Endothelial cell of umbilical vein (primary cell): ENCODE results near the gene VAV2. TPM values are rescaled to one million over a fixed set of nuclear protein-coding genes. Genes with fewer than 3 reads are reported as not detected.
A peak's percentile ranks its signal among the peaks of the same experiment; 100 is the strongest.

Source experiments
- BruUV-seq: library from RNA; stranded (reverse); fragments of 400-500 nt; replicated peaks from 2 replicates; lab custom pipeline; 2021; lab: Mats Ljungman, UMichigan
- CTCF ChIA-PET: fragments of 300-600, 350-600 bp; sonication (Branson Sonifier 250); formaldehyde crosslinking; loops from one replicate; lab custom pipeline; 2021; ENCODE audit warnings: antibody characterized with exemption, inconsistent platforms; lab: Charles Lee
- POLR2A ChIA-PET: fragments of 300-600, 350-600 bp; sonication (Branson Sonifier 250); formaldehyde crosslinking; loops from one replicate; lab custom pipeline; 2021; ENCODE audit warnings: antibody characterized with exemption, inconsistent platforms; lab: Charles Lee
- DNase-seq: peaks from one replicate; pipeline ENCODE4 v3.0.0-alpha.2; 2011; ENCODE audit warnings: low read depth, low spot score
- FAIRE-seq: peaks from 2 replicates; lab custom pipeline; 2011; peaks lifted over from hg19 to GRCh38; lab: Jason Lieb, UNC
- H2AFZ ChIP-seq: 2 replicates; pipeline ENCODE4 v1.6.0; 2012; ENCODE audit warnings: low read depth, low read length, control low read depth, inconsistent platforms
- H3K27ac ChIP-seq: 2 replicates; pipeline ENCODE4 v1.5.1; 2011; ENCODE audit warnings: low read depth, mild to moderate bottlenecking, control low read depth, low read length, moderate library complexity; ENCODE audit not compliant: insufficient read depth
- H3K27me3 ChIP-seq, 2 experiments: 2 replicates each; pipeline versions ENCODE4 v1.6.0 to v1.6.1; 2011; ENCODE audit warnings: low read length in 2 of 2, mixed read lengths in 1 of 2; ENCODE audit not compliant: control insufficient read depth in 2 of 2, insufficient read depth in 2 of 2
- H3K36me3 ChIP-seq, 2 experiments: 2 replicates in 1 of 2; 3 replicates in 1 of 2; pipeline ENCODE4 v1.5.1; 2011; ENCODE audit warnings: low read length in 2 of 2, mild to moderate bottlenecking in 1 of 2, moderate library complexity in 1 of 2; ENCODE audit not compliant: control insufficient read depth in 2 of 2, insufficient read depth in 2 of 2; ENCODE audit errors: extremely low read depth in 1 of 2
- H3K4me1 ChIP-seq: 3 replicates; pipeline ENCODE4 v1.5.1; 2011; ENCODE audit warnings: mild to moderate bottlenecking, low read length; ENCODE audit not compliant: control insufficient read depth, insufficient read depth; ENCODE audit errors: extremely low read depth
- H3K4me2 ChIP-seq: 2 replicates; pipeline ENCODE4 v1.6.1; 2011; ENCODE audit warnings: low read length, control low read depth, mixed read lengths; ENCODE audit not compliant: insufficient read depth
- H3K4me3 ChIP-seq, 3 experiments: fragments of 200-600 bp in 1 of 3; sonication (generic), shearing (Covaris generic) in 1 of 3; replicated peaks in 1 of 3; 2 replicates each; pipeline ENCODE4 v1.5.1; 2011 to 2016; ENCODE audit warnings: control low read depth in 3 of 3, low read length in 3 of 3, mild to moderate bottlenecking in 2 of 3, inconsistent platforms in 1 of 3, low read depth in 1 of 3, moderate library complexity in 1 of 3; ENCODE audit not compliant: insufficient read depth in 1 of 3
- H3K79me2 ChIP-seq: 2 replicates; pipeline ENCODE4 v1.6.0; 2012; ENCODE audit warnings: low read length, inconsistent platforms; ENCODE audit not compliant: control insufficient read depth, insufficient read depth
- H3K9ac ChIP-seq: replicated peaks from 2 replicates; pipeline ENCODE3; 2011; ENCODE audit warnings: low read length, control low read depth; ENCODE audit not compliant: insufficient read depth; ENCODE audit errors: extremely low read depth
- H3K9me1 ChIP-seq: replicated peaks from 3 replicates; pipeline ENCODE4 v1.6.0; 2011; ENCODE audit warnings: mild to moderate bottlenecking, low read length; ENCODE audit not compliant: control insufficient read depth, insufficient read depth; ENCODE audit errors: extremely low read depth
- H3K9me3 ChIP-seq: replicated peaks from 2 replicates; pipeline ENCODE4 v1.5.1; 2012; ENCODE audit warnings: low read length, inconsistent platforms; ENCODE audit not compliant: control insufficient read depth, insufficient read depth
- H4K20me1 ChIP-seq: replicated peaks from 2 replicates; pipeline ENCODE3; 2011; ENCODE audit warnings: mild to moderate bottlenecking, low read length; ENCODE audit not compliant: control insufficient read depth, insufficient read depth; ENCODE audit errors: extremely low read depth
- CTCF ChIP-seq, 2 donors: IDR thresholded peaks; 1 replicate in 1 of 2; 2 replicates in 1 of 2; pipeline ENCODE4 v1.5.1; 2011; ENCODE audit warnings: low read length in 2 of 2, mild to moderate bottlenecking in 2 of 2, moderate library complexity in 2 of 2, control low read depth in 1 of 2, inconsistent platforms in 1 of 2, low read depth in 1 of 2; ENCODE audit not compliant: insufficient read depth in 1 of 2; ENCODE audit errors: extremely low read depth in 1 of 2
- FOS ChIP-seq: IDR thresholded peaks from 2 replicates; pipeline ENCODE4 v1.6.1; 2011; ENCODE audit warnings: mild to moderate bottlenecking, low read length, moderate library complexity, borderline replicate concordance; ENCODE audit not compliant: insufficient read depth
- GATA2 ChIP-seq: IDR thresholded peaks from 2 replicates; pipeline ENCODE4 v1.7.0; 2011; ENCODE audit warnings: low read depth, mild to moderate bottlenecking, moderate library complexity, mixed read lengths, low read length; ENCODE audit not compliant: insufficient read length, insufficient read depth
- JUN ChIP-seq: IDR thresholded peaks from 2 replicates; pipeline ENCODE4 v1.6.1; 2011; ENCODE audit warnings: borderline replicate concordance, low read depth; ENCODE audit not compliant: insufficient read length, insufficient read depth
- MYC ChIP-seq: IDR thresholded peaks from one replicate; pipeline ENCODE4 v1.6.1; 2011; ENCODE audit warnings: mild to moderate bottlenecking, low read depth, low read length
- POLR2A ChIP-seq: IDR thresholded peaks from 2 replicates; pipeline ENCODE4 v1.6.1; 2012; ENCODE audit warnings: low read depth, mild to moderate bottlenecking, control low read depth, low read length
- POLR2AphosphoS5 ChIP-seq: IDR thresholded peaks from 2 replicates; pipeline ENCODE4 v1.6.1; 2012; ENCODE audit warnings: low read depth, mild to moderate bottlenecking, control low read depth, low read length, moderate library complexity; ENCODE audit not compliant: insufficient read depth
- dilution Hi-C: fragments of 300-500 bp; cut with MboI; formaldehyde crosslinking; loops from one replicate; pipeline ENCODE4 v1.15.0; 2019; ENCODE audit warnings: low sequenced_read_pairs; ENCODE audit not compliant: extremely low pct_ligation_motif_present
- intact Hi-C: fragments of 100-400 bp; cut with micrococcal nuclease; formaldehyde crosslinking; loops from one replicate; pipeline ENCODE4 v1.10.0; 2022
- polyA plus RNA-seq, 4 experiments: library from polyadenylated mRNA; depleted of rRNA in 3 of 4; stranded (reverse) in 3 of 4; unstranded in 1 of 4; fragments of >200 nt; gene quantifications; 2 replicates each; pipeline versions ENCODE4 v1.2.1 to v1.2.3, GENCODE V29; 2011 to 2012; ENCODE audit warnings: missing spikeins in 1 of 4
- total RNA-seq: library from RNA; stranded (reverse); gene quantifications from 2 replicates; pipeline ENCODE4 v1.2.3, GENCODE V29; 2021
- TF ChIP-seq, protein P1 (sequence below): IDR thresholded peaks from 2 replicates; pipeline ENCODE4 v1.6.1; 2011; ENCODE audit not compliant: insufficient read depth, insufficient read length

VAV2 gene
- total and polyA plus RNA-seq, 2 donors (not counting 3 experiments of a cell fraction or from before 2014, with no cell fraction given): 10.6 to 30.6 TPM

DNA sequence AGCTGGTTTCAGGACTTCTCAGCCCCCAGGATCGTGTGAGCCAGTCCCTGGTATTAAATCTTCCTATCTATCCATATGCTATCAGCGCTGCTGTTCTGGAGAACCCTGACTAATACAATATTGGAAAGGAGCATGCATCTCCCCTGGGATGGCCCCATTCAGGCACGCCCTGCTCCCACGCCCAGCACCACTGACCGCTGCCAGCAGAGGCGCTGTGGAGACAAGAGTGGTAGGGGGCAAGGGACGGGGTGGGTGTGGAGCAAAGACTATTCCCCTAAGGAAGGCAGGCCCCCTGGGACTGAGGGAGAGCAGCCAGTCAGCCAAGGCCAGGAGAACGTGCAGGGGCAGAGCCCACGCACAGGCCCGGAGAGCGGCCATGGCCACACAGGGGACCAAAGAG is 116.0 kb downstream of the VAV2 start:
- no peak overlapping the region for H3K4me3 ChIP-seq
- ChIA-PET POLR2A (no interaction called here), CTCF (no interaction called here)
- peaks cover 20% of the 10 kb centered on the region for H3K79me2 ChIP-seq
- no peaks in the 10 kb centered on the region for H4K20me1 ChIP-seq
- DNase-seq (no peak), FAIRE-seq (no peak)
- no TSS peak for BruUV-seq
- H3K27ac ChIP-seq: no peak overlapping the region
- intact Hi-C loops (no loop called here), dilution Hi-C loops (no loop called here)
- H3K9me1 ChIP-seq: no peaks in the 10 kb centered on the region
- H3K9me3 ChIP-seq: no peaks in the 10 kb centered on the region
- H3K4me2 ChIP-seq: no peak overlapping the region
- no peak overlapping the region for H3K9ac ChIP-seq
- peaks cover 7% of the 10 kb centered on the region for H3K4me1 ChIP-seq
- no peaks in the 10 kb centered on the region for H3K36me3 ChIP-seq
- TF ChIP-seq MYC (no peak), POLR2A (no peak), CTCF (IDR thresholded peaks at IDR 0.05; ENCODE audit: extremely low read depth in 1 of 2, insufficient read depth in 1 of 2, low read depth in 1 of 2, low read length in 2 of 2) (peak; percentile 12 to 17)
- no peak overlapping the region for H2AFZ ChIP-seq
- no peaks in the 10 kb centered on the region for H3K27me3 ChIP-seq

GRCh38 chr9:133875131-133875530 is 117.0 kb downstream of the VAV2 start:
- no peak overlapping the region for H2AFZ ChIP-seq
- no peaks in the 10 kb centered on the region for H3K27me3 ChIP-seq
- intact Hi-C loops (no loop called here), dilution Hi-C loops (no loop called here)
- H3K4me3 ChIP-seq: no peak overlapping the region
- H3K9ac ChIP-seq: no peak overlapping the region
- H3K79me2 ChIP-seq: peaks cover 24% of the 10 kb centered on the region
- peaks cover 7% of the 10 kb centered on the region for H3K4me1 ChIP-seq
- H3K9me3 ChIP-seq: no peaks in the 10 kb centered on the region
- H3K4me2 ChIP-seq: no peak overlapping the region
- H3K27ac ChIP-seq: no peak overlapping the region
- no peaks in the 10 kb centered on the region for H3K36me3 ChIP-seq
- ChIA-PET POLR2A (no interaction called here), CTCF (interaction anchor here (1.1 kb wide), 1 partner anchor 11 kb away, joined by 3 read pairs; no protein-coding TSS in a partner anchor)
- no peaks in the 10 kb centered on the region for H4K20me1 ChIP-seq
- no TSS peak for BruUV-seq
- no peaks in the 10 kb centered on the region for H3K9me1 ChIP-seq
- TF ChIP-seq, protein P1, sequence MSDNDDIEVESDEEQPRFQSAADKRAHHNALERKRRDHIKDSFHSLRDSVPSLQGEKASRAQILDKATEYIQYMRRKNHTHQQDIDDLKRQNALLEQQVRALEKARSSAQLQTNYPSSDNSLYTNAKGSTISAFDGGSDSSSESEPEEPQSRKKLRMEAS: no peak
- no peak for TF ChIP-seq FOS
- no peak for TF ChIP-seq CTCF (IDR thresholded peaks at IDR 0.05; ENCODE audit: extremely low read depth in 1 of 2, insufficient read depth in 1 of 2, low read depth in 1 of 2, low read length in 2 of 2)
- no peak for TF ChIP-seq POLR2A
- TF ChIP-seq JUN: no peak
- TF ChIP-seq MYC: no peak
- no peak for TF ChIP-seq POLR2AphosphoS5
- no peak for TF ChIP-seq GATA2
- no peak for FAIRE-seq
- DNase-seq: no peak
